Nephron progenitor cell (in vitro differentiated cells): Measurements from ENCODE around the gene HPN.

Source experiments
- DNase-seq: peaks from one replicate; pipeline ENCODE4 v3.0.0; 2021
- H3K27ac Mint-ChIP-seq: 2 replicates; pipeline ENCODE4 v1.8.0; 2021; ENCODE audit warnings: mild to moderate bottlenecking, moderate library complexity, mixed read lengths
- H3K27me3 Mint-ChIP-seq: 2 replicates; pipeline ENCODE4 v1.8.0; 2021; ENCODE audit warnings: mild to moderate bottlenecking, low read depth, mixed read lengths; ENCODE audit not compliant: poor library complexity
- H3K36me3 Mint-ChIP-seq: 2 replicates; pipeline ENCODE4 v1.8.0; 2021; ENCODE audit warnings: low read depth, mixed read lengths
- H3K4me1 Mint-ChIP-seq: 2 replicates; pipeline ENCODE4 v1.8.0; 2021; ENCODE audit warnings: mixed read lengths
- H3K4me3 Mint-ChIP-seq: 2 replicates; pipeline ENCODE4 v1.8.0; 2021; ENCODE audit warnings: mild to moderate bottlenecking, moderate library complexity, mixed read lengths
- H3K9me3 Mint-ChIP-seq: 2 replicates; pipeline ENCODE4 v1.8.0; 2021; ENCODE audit warnings: mild to moderate bottlenecking, moderate library complexity, mixed read lengths
- TF ChIP-seq, protein P1 (sequence below): fragments of 200-600 bp; sonication (generic); IDR thresholded peaks from 2 replicates; pipeline ENCODE4 v1.5.0; 2021; ENCODE audit warnings: antibody characterized with exemption

Gene HPN

DNA sequence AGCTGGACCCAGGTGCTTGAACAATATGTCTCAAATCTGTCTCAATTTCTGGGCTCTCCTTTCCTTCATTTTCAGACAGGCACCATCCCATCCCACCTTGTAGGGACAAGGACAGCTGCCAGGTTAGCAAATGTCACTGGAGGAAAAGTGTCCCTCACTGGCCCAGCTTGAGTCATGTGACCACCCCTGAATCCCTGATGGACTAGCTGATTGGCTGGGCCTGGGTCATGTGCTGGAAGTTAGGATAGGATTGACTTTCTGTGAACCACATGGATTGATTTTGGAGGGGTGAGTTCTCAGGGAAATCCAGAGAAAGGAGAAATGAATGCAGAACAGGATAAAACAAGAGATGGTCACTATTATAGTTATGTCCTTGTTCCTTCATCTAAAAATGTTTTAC lies 45.9 kb downstream of the HPN start:
- Mint-ChIP-seq H3K4me3 (no peak overlapping the region), H3K9me3 (peaks cover 4% of the 10 kb centered on the region), H3K4me1 (peaks cover 14% of the 10 kb centered on the region), H3K36me3 (no peaks in the 10 kb centered on the region), H3K27me3 (peaks cover 7% of the 10 kb centered on the region), H3K27ac (no peak overlapping the region)
- DNase-seq, result no peak
- TF ChIP-seq, protein P1, sequence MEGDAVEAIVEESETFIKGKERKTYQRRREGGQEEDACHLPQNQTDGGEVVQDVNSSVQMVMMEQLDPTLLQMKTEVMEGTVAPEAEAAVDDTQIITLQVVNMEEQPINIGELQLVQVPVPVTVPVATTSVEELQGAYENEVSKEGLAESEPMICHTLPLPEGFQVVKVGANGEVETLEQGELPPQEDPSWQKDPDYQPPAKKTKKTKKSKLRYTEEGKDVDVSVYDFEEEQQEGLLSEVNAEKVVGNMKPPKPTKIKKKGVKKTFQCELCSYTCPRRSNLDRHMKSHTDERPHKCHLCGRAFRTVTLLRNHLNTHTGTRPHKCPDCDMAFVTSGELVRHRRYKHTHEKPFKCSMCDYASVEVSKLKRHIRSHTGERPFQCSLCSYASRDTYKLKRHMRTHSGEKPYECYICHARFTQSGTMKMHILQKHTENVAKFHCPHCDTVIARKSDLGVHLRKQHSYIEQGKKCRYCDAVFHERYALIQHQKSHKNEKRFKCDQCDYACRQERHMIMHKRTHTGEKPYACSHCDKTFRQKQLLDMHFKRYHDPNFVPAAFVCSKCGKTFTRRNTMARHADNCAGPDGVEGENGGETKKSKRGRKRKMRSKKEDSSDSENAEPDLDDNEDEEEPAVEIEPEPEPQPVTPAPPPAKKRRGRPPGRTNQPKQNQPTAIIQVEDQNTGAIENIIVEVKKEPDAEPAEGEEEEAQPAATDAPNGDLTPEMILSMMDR, result no peak

DNA sequence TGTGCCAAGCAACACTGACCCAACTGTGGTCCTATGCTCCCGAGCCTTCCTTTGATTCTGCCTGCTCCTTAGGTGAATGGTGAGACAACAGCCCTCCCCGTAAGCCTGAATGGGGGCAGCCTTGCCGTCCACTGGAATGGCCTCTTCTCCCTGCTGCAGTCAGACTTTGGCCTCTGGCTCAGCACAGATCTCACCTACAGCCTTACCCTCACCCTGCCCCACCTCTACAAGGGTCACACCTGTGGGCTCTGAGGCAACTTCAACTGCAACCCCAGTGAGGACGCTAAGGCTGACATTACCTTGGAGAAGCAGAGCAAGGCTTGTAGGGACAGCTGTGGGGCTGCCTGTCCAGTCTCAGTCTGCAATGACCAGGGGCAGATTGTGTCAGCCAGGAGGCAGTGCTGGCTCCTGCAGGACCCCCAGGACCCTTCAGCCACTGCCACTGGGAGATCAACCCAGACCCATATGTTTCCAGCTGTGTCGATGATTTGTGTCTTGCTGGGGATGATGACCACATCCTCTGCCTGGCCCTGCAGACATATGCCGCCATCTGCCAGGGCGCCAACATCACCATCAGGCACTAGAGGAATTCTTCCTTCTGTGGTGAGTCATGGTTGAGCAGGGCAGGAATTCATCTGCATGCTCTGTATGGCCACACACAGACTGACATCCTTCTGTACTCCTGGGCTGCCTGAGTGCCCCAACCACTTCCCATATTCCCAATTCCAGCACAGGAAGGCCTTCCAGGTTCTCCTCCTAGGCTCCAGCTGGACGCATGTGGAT lies 46.8 kb downstream of the HPN start:
- H3K27ac Mint-ChIP-seq, result peak overlapping the region; percentile 47
- TF ChIP-seq, protein P1, result no peak
- H3K9me3 Mint-ChIP-seq, result no peaks in the 10 kb centered on the region
- H3K4me1 Mint-ChIP-seq, result peaks cover 14% of the 10 kb centered on the region
- peaks cover 7% of the 10 kb centered on the region for H3K27me3 Mint-ChIP-seq
- no peaks in the 10 kb centered on the region for H3K36me3 Mint-ChIP-seq
- no peak overlapping the region for H3K4me3 Mint-ChIP-seq
- DNase-seq, result no peak

DNA sequence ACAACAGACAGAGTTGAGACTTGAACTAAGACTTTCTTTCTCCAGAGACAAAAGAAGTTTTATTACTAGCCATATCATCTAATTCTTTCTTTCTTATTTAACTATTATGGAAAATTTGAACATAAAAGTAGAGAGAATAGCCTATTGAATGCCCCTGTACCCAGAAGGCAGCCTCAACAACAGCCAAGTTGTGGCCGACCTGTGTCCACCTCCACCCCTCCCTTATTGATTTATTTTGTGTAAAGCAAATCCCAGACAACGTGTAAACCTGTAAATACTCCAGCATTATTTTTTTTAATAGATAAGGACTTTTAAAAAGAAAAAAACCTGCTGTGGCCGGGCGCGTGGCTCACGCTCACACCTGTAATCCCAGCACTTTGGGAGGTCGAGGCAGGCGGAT lies 48.0 kb downstream of the HPN start:
- Mint-ChIP-seq H3K4me1 (peaks cover 14% of the 10 kb centered on the region), H3K36me3 (no peaks in the 10 kb centered on the region), H3K27ac (no peak overlapping the region), H3K27me3 (peaks cover 6% of the 10 kb centered on the region), H3K4me3 (no peak overlapping the region), H3K9me3 (no peaks in the 10 kb centered on the region)
- DNase-seq, result no peak
- TF ChIP-seq, protein P1, result no peak

DNA sequence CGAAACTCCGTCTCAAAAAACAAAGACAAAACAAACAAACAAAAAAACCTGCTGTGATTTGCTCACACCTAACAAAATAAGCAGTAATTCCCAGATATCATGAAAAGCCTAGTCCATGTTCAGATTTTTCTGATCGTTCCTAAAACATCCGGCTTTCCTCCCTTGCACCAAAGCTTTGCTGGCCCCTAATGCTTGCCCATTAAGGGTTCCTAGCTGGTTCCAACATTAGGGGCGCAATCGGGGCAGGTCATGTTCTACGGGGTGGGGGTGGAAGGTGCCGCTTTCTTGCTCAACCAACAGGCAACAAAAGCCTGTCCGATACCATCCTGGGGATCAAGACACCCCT lies 48.6 kb downstream of the HPN start:
- no peak for DNase-seq
- Mint-ChIP-seq H3K9me3 (no peaks in the 10 kb centered on the region), H3K4me3 (no peak overlapping the region), H3K27ac (no peak overlapping the region), H3K36me3 (no peaks in the 10 kb centered on the region), H3K4me1 (peaks cover 14% of the 10 kb centered on the region), H3K27me3 (peaks cover 3% of the 10 kb centered on the region)
- TF ChIP-seq, protein P1, result no peak

DNA sequence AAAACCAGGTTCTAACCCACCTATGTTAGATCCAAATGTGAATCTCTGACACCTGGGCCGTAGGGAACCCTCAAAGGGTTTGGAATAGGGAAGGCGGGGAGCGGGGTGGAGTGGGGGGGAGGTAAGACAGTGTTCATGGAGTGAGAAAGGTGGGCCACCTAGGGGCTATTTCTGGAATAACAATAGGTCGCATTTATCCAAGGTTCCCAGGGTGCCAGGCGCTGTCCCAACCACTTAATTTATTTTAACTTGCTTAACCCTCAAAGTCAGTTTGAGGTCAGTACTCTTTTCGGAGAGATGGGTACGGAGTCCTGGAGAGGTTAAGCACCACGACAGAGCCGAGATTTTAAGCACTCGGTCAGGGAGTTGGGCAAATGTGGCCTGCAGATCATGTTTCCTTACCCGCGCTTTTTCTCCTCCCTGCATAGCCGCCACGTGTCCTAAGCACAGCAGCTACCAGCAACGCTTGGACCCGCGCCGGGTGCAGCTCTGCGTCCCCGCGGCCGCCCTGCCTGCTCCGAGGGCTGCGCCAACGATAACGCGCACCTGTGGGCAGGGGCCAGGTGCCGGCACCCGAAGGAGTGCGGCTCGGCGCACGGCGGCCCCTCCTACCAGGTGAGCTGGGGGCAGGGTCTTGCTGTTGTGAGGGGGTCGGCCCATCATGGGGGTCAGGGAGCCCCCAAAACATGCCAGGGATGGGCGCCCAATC lies 49.1 kb downstream of the HPN start:
- peak overlapping the region; percentile 34 for H3K4me3 Mint-ChIP-seq
- TF ChIP-seq, protein P1, result peak; percentile 60
- DNase-seq, result peak; percentile 68
- H3K36me3 Mint-ChIP-seq, result no peaks in the 10 kb centered on the region
- H3K4me1 Mint-ChIP-seq, result peaks cover 15% of the 10 kb centered on the region
- peaks cover 8% of the 10 kb centered on the region for H3K27me3 Mint-ChIP-seq
- H3K9me3 Mint-ChIP-seq, result no peaks in the 10 kb centered on the region
- no peak overlapping the region for H3K27ac Mint-ChIP-seq
